ENCODE results near the gene GPRC6A. TPM values are rescaled to one million over a fixed set of nuclear protein-coding genes. Genes with fewer than 3 reads are reported as not detected.
A peak's percentile ranks its signal among the peaks of the same experiment; 100 is the strongest.

Gene GPRC6A
- total and polyA plus RNA-seq, 2 of the 13 experiments (the other 11 are each of a cell fraction or from before 2014, with no cell fraction given) = not detected

- TF ChIP-seq CSRNP1 (CRISPR knock-in tag; IDR thresholded peaks at IDR 0.05) (no peak), KDM5B (CRISPR knock-in tag; IDR thresholded peaks at IDR 0.05; ENCODE audit: borderline replicate concordance) (peak; percentile 34; the same call in 1 of the 2 replicates)
Measured at GRCh38 chr6:116876635-116877611, 48.0 kb upstream of the GPRC6A start, which contains the start of gene RFX6 (continued).

GRCh38 chr6:116876107-116876506 is 47.2 kb upstream of the GPRC6A start:
- TF ChIP-seq NFIB (CRISPR knock-in tag; IDR thresholded peaks at IDR 0.05; ENCODE audit: borderline replicate concordance) (0 out of 2 replicates have a peak, but pooled peaks have one; percentile 19), PRMT3 (CRISPR knock-in tag; IDR thresholded peaks at IDR 0.05; ENCODE audit: borderline replicate concordance, low read depth) (no peak)
- intact Hi-C loops (cut with micrococcal nuclease; ENCODE audit: unreplicated experiment) = no loop called here
- H3K4me3 ChIP-seq (replicated peaks in 1 of 3; ENCODE audit: insufficient read depth in 1 of 3, low read depth in 2 of 3, low read length in 3 of 3) = no peak overlapping the region
- WGBS (ENCODE audit: low lambda C conversion rate) = 24% methylated on average over 8 of the region's 8 CpGs
- H3K27ac ChIP-seq (ENCODE audit: extremely low read length, insufficient read depth, low read length) = no peak overlapping the region
- ChIA-PET POLR2A (no interaction called here), CTCF (ENCODE audit: low intra/inter-chr PET ratio, low total read pairs) (no interaction called here)
- peaks cover 15 to 32% of the 10 kb centered on the region in 2 experiments for H3K27me3 ChIP-seq (ENCODE audit: control insufficient read depth in 1 of 2, insufficient read depth in 2 of 2, low read length in 2 of 2)
- no TSS peak for BruUV-seq (replicated peaks)
- no peaks in the 10 kb centered on the region for H3K36me3 ChIP-seq (replicated peaks in 1 of 2; ENCODE audit: control insufficient read depth in 1 of 2, insufficient read depth in 2 of 2, low read length in 2 of 2)
- no peak for DNase-seq (ENCODE audit: low spot score)
- peaks cover 13% of the 10 kb centered on the region for H3K4me1 ChIP-seq (ENCODE audit: insufficient read depth, low read length)
- H3K9ac ChIP-seq (ENCODE audit: insufficient read depth, low read depth, low read length) = no peak overlapping the region
- no peaks in the 10 kb centered on the region for H4K20me1 ChIP-seq (ENCODE audit: insufficient read depth, low read length)
- no peak for FAIRE-seq
- peak overlapping the region; percentile 76; the same call in 1 of the 2 replicates for H3K4me2 ChIP-seq (ENCODE audit: low read depth, low read length)
- no peak; the same call in 1 of the 3 replicates for ATAC-seq
- no peaks in the 10 kb centered on the region for H3K9me3 ChIP-seq (ENCODE audit: low read length)
- in situ Hi-C loops (cut with HindIII; ENCODE audit: extremely low pct_ligation_motif_present, low pct_unique_long_range_greater_than_20kb) = loop anchor here (5.0 to 10.0 kb wide), 2 partner anchors 91 to 319 kb away; no protein-coding TSS in a partner anchor
- H3K79me2 ChIP-seq (ENCODE audit: insufficient read depth, low read length) = no peaks in the 10 kb centered on the region
- H2AFZ ChIP-seq (ENCODE audit: low read length) = no peak overlapping the region

All from HepG2 (cell line).